ENCODE data around the gene TMTC1.

TMTC1 gene

GRCh38 chr12:29609431-29610215 is 174.1 kb downstream of the TMTC1 start:
- no peak for DNase-seq

DNA sequence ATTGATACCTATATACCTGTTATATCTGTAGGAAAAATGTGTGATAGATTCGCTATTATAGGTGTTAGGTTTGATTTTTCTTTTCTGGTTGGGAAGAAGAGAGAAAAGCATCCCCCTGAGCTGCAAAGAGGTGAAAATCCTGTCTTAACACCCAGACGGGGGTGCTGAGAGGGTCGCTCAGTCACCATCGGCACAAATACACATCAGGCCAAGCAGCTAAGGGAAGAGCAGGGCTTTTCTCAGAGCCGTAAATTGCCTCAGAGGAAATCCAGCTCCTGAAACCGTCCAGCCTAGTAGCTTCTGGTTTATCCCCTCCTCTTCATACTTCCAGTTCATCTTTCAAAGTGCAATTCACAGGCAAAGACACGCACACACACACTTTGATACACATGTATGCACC is 175.2 kb downstream of the TMTC1 start:
- no peak for DNase-seq

- no peak for DNase-seq
Measured at GRCh38 chr12:29599381-29599780, 184.4 kb downstream of the TMTC1 start.

DNA sequence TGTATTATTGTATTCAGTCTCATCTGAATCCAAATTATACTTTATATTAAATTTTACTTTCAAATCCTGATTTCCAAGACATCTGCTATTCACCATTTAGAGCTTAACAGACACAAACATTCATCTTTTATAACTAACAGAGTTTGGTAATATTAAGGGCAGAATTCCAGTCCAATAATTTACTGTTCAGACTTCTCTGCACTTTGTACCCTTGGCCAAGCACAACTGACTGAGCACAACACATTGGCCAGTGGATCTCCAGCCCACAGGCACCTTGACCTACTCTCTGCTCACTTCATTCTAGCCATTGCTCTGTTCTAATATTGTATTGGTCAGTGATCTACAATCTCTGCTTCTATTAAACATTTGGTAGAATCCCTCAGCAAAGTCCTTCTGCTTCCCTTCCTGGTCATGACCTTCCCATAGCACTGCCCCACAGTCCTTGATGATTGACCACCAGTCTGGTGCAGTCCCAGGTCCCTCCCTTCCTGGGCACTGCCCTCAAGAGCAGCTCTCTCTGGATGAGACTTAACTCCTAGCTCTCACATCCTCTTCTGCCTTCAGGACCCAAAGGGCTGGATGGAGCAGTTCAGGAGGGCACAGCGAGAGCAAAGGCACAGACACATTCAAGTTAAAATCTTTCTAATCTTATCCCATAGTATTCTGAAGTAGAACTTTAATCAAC is 188.5 kb downstream of the TMTC1 start:
- DNase-seq, result no peak

DNA sequence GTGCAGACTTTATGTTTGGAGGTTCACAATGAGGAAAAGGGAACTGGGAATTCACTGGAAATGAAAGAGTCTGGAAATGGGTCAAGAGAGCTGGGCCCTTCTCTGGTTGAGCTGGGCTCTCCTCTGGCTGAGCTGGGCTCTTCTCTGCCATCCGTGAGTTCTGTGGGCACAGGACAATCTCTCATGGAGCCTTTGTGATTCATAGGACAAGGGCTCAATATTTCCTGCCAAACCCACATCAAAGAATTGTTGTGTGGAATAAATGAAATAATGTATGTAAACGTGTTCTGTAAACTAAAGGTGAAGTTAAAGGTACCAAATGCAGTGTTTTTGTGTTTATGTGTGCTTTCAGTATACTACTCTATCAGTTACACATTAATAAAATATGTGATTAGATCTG is 190.7 kb downstream of the TMTC1 start:
- DNase-seq, result no peak

GRCh38 chr12:29591140-29592020 is 192.4 kb downstream of the TMTC1 start:
- DNase-seq, result no peak

GRCh38 chr12:29589851-29590250 is 193.9 kb downstream of the TMTC1 start:
- no peak for DNase-seq

GRCh38 chr12:29589286-29589820 is 194.4 kb downstream of the TMTC1 start:
- no peak for DNase-seq

DNA sequence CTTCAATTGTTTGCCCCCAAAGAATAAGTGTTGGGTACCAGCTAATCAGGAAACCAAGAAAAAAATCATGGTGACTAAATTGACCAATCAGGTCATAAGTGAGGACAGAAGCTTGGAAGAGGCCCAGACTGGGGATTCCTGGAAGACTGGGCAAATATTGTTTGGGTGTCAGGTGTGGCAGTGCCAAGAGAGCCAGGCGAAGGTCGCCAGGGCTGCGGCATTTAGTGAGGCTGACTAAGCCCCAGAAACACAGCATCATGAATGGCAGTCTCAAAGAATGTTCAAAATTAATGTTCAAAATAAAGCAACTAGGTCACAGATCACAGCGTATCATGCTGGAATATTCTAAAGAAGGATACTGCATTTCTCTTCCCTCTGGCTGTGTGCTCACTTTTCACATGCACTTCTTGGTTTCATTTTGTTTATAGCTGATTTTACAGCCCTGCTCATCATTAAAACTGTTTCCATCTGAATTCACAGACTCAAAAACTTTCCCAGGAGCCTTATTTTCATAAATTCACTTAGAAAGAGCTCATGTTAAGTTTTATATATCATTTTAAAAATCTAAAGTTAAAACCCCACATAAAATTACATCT is 201.0 kb downstream of the TMTC1 start:
- no peak for DNase-seq

- DNase-seq, result no peak
Measured at GRCh38 chr12:29582146-29582545, 201.6 kb downstream of the TMTC1 start.

DNA sequence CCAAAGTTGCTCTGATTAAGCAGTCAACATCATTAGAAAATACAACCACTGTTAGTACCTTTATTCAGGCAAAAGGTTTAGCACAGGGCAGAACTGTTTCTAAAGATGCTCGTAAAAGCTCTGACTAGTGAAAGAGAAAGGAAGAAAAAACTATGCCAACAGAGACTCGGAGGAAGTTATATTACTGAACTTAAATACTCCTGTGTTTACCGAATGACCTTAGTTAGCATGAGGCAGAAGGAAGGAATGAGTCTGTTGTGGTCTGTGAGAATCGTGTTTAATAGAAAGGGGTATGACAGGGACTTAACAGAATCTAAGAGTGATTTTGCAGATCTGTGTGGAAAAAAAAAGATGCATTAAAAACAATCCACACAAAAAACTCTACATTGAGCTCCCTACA is 202.1 kb downstream of the TMTC1 start:
- DNase-seq, result no peak

DNA sequence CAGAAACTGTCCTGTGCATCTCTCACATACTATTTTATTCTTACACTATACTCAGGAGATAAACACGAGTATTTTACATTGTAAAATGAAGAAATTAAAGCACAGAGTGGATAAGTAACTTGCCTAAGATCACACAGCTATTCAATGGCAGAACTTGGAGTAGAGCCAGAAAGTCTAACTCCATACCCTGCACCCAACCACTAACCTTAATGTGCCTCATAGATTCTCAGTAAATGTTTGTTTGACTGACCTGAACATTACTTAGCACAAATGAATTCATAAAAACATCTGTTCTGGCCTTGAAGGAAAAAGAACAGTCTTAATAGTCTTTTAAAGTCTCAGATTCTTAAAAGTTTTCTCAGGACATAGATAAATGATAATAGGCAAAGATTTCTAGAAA is 202.8 kb downstream of the TMTC1 start:
- DNase-seq, result no peak

DNA sequence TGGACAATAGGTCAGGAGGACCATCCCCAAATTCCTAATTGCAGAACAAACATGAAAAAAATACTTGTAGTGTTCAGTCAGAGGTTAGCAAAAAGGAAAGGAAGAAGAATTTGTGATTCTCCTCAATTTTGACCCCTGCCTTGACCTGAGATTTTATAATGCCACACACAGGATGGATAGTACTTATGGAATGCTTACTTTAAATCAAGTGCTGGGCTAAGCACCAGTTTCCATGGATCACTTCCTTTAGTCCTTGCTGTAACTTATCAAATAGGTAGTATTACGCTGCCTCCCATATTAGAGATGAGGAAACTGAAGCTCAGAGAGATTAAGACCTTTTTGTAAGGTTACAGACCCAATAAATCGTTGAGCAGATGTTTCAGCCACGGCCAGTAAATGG is 205.0 kb downstream of the TMTC1 start:
- no peak for DNase-seq

DNA sequence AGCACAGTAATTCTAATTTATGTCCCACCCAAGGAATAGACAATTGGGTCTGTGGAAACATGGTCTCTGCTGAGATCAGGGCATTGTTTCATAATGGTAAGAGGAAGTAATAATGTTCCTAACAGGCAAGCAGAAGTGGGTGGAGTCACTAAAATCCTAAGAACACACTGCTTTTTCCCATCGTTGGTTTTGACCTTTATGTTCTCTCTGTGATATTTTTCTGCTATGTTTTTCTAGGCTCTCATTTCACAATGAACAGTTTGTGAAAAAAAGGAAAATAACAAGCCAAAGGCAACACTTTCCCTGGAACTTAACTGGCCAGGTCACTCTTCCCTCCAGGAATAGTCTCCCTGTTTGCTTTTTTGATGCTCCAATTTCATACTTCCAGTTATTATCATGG is 205.7 kb downstream of the TMTC1 start:
- no peak for DNase-seq

- no peak for DNase-seq
Measured at GRCh38 chr12:29574500-29574899, 209.2 kb downstream of the TMTC1 start.

GRCh38 chr12:29572938-29573337 is 210.8 kb downstream of the TMTC1 start:
- DNase-seq, result no peak

DNA sequence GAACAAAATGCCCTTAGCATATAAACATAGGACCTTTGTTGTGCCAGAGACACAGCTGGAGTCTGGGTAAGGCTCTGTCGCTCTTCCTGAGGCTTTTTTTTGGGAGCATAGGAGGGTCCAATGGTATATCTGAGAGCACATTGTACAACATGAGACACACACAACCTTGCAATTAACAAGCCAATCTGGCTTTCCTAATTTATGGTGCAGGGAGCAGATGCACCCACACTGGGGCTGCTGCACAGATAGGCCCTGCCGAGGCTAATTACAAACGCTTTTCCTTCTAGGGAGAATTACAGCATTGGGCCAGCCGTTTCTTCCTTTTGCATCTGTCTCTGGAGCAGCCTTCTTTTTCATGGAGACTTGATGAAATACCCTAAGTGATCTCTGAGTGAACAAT is 211.3 kb downstream of the TMTC1 start:
- DNase-seq, result no peak

GRCh38 chr12:29569132-29569757 is 214.5 kb downstream of the TMTC1 start:
- no peak for DNase-seq

DNA sequence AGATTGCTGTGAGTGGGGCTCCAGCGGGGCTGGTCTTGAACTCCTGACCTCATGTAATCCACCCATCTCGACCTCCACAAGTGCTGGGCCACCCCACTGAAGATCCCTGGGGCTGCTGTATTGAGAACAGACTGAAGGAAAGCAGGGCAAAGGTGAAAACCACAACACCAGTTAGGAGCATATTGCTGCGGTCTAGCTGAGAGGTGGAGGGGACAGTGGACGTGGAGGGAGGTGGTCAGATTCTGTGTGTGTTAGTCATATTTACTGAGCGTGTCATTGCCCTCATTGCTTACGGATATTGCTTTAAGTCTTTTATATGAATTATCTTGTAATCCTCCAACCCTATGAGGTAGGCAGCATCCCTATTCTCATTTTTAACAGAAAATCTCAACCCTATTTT is 217.3 kb downstream of the TMTC1 start:
- no peak for DNase-seq

DNA sequence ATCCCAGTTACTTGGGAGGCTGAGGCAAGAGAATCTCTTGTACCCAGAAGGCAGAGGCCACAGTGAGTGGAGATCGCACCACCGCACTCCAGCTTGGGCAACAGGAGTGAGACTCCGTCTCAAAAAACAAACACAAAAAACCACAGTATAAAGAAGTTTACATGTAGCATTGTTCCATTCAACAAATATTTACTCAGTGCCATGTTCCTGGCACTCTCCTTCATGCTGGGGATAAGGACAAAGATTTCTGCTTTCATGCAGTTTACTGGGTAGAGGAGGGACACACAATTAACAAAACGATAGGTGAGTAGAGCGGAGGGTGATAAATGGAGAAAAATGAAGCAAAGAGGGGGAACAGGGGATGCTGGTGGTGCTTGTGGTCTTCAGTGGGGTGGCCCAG is 218.0 kb downstream of the TMTC1 start:
- DNase-seq, result no peak

GRCh38 chr12:29564925-29565324 is 218.8 kb downstream of the TMTC1 start:
- DNase-seq, result no peak

DNA sequence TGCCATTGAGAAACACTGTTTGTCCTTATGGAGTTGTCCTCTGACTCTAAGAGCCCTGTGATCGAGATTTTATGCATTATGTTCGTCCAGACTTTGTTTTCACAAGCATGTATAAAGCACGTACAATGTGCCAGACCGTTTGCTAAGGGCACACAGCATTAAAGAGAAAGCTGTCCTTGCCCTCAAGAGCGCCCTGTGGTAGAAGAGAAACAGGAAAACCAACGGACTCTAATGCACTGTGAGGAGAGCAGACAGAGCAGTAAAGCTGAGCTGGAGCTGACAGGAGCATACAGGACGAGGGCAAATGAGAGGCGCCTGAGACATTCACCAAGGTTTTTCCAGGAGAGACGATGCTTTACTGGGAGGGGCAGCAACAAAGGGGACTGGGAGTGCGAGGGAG is 220.1 kb downstream of the TMTC1 start:
- DNase-seq, result no peak

GRCh38 chr12:29563071-29563470 is 220.7 kb downstream of the TMTC1 start:
- no peak for DNase-seq
